K562 (cell line): Measurements from ENCODE around the gene SLC25A45.

Source experiments
- CLOCK ChIP-seq: fragments of 250-450 bp; sonication (Bioruptor Pico); IDR thresholded peaks from 2 replicates; pipeline ENCODE4 v1.4.0; 2020; ENCODE audit warnings: mild to moderate bottlenecking, moderate library complexity, borderline replicate concordance
- DNMT1 ChIP-seq: fragments of 450-650 bp; IDR thresholded peaks from 2 replicates; pipeline ENCODE4 v1.6.1; 2016; ENCODE audit warnings: antibody characterized with exemption, mild to moderate bottlenecking
- EZH2 ChIP-seq: IDR thresholded peaks from 2 replicates; pipeline ENCODE4 v1.6.1; 2012; ENCODE audit warnings: low read depth, mild to moderate bottlenecking, inconsistent platforms, low read length, borderline replicate concordance
- FOXP1 ChIP-seq: sonication (generic); formaldehyde crosslinking; IDR thresholded peaks from 2 replicates; pipeline ENCODE4 v1.8.0; 2022; ENCODE audit warnings: mild to moderate bottlenecking, missing genetic modification reagents
- IRF1 ChIP-seq: sonication (generic); formaldehyde crosslinking; IDR thresholded peaks from 2 replicates; pipeline ENCODE4 v1.8.0; 2022; ENCODE audit warnings: missing genetic modification reagents, mild to moderate bottlenecking, borderline replicate concordance
- NR3C1 ChIP-seq: sonication (generic); formaldehyde crosslinking; IDR thresholded peaks from 2 replicates; pipeline ENCODE4 v1.8.1; 2022; ENCODE audit warnings: missing genetic modification reagents
- NRF1 ChIP-seq, 2 experiments: fragments of 450-650 bp; IDR thresholded peaks in 1 of 2; conservative IDR thresholded peaks in 1 of 2; 2 replicates each; pipeline ENCODE4 v1.6.1; 2014; ENCODE audit warnings: mild to moderate bottlenecking in 2 of 2
- POLR2A ChIP-seq: fragments of 450-650 bp; conservative IDR thresholded peaks from 2 replicates; pipeline ENCODE4 v1.6.1; 2016
- TCF7L2 ChIP-seq: fragments of 150-350 bp; IDR thresholded peaks from 2 replicates; pipeline ENCODE4 v1.6.1; 2016; ENCODE audit warnings: low read depth, mild to moderate bottlenecking, low read length, moderate library complexity
- TEAD1 ChIP-seq, 2 experiments: fragments of 450-650 bp in 1 of 2; sonication (generic) in 1 of 2; formaldehyde crosslinking; IDR thresholded peaks; 2 replicates each; pipeline versions ENCODE4 v1.4.0 to v1.8.0; 2020 to 2022; ENCODE audit warnings: mild to moderate bottlenecking in 2 of 2, missing genetic modification reagents in 1 of 2
- TEAD4 ChIP-seq, 2 experiments: sonication (generic) in 1 of 2; formaldehyde crosslinking in 1 of 2; IDR thresholded peaks; 2 replicates each; pipeline versions ENCODE4 v1.6.1 to v1.8.0; 2012 to 2022; ENCODE audit warnings: borderline replicate concordance in 1 of 2, inconsistent platforms in 1 of 2, low read length in 1 of 2, mild to moderate bottlenecking in 1 of 2, missing genetic modification reagents in 1 of 2
- YY1 ChIP-seq, 3 experiments: IDR thresholded peaks; 2 replicates each; pipeline ENCODE4 v1.6.1; 2011; ENCODE audit warnings: low read length in 2 of 3, mild to moderate bottlenecking in 2 of 3, moderate library complexity in 2 of 3, borderline replicate concordance in 1 of 3, control low read depth in 1 of 3, low read depth in 1 of 3; ENCODE audit not compliant: insufficient read depth in 3 of 3, insufficient replicate concordance in 2 of 3, control insufficient read depth in 1 of 3, insufficient read length in 1 of 3; ENCODE audit errors: extremely low read depth in 1 of 3

- TF ChIP-seq TEAD4 (IDR thresholded peaks at IDR 0.05; ENCODE audit: low read length) (no peak), TEAD4 (CRISPR knock-in tag; IDR thresholded peaks at IDR 0.05; ENCODE audit: borderline replicate concordance) (no peak), FOXP1 (CRISPR knock-in tag) (no peak), TEAD1 (CRISPR knock-in tag; IDR thresholded peaks at IDR 0.05) (no peak), CLOCK (CRISPR knock-in tag) (no peak), DNMT1 (no peak), NR3C1 (CRISPR knock-in tag) (no peak), NRF1 (conservative IDR thresholded peaks at IDR 0.05 in 1 of 2, IDR thresholded peaks at IDR 0.05 in 1 of 2) (no peak), IRF1 (CRISPR knock-in tag) (no peak), TCF7L2 (no peak), POLR2A (no peak), EZH2 (no peak), YY1 (IDR thresholded peaks at IDR 0.05; ENCODE audit: borderline replicate concordance in 1 of 3, control insufficient read depth in 1 of 3, extremely low read depth in 1 of 3, insufficient read depth in 3 of 3, insufficient read length in 1 of 3, insufficient replicate concordance in 2 of 3, low read depth in 1 of 3, low read length in 2 of 3) (no peak)
Observed at GRCh38 chr11:65383778-65384177, 1.3 kb upstream of the SLC25A45 start.
